GM18519 (cell line): Measurements from ENCODE around the gene ITPR1.
A peak's percentile ranks its signal among the peaks of the same experiment; 100 is the strongest.

Source experiments
- ATAC-seq: cut with Tn5 transposase; IDR thresholded peaks from one replicate; pipeline ENCODE4 v1.9.1; 2021; ENCODE audit warnings: mild to moderate bottlenecking, moderate library complexity; ENCODE audit not compliant: unreplicated experiment, low FRiP score

Gene ITPR1

GRCh38 chr3:4766263-4766662, 273.1 kb downstream of the ITPR1 start:
- no peak for ATAC-seq

DNA sequence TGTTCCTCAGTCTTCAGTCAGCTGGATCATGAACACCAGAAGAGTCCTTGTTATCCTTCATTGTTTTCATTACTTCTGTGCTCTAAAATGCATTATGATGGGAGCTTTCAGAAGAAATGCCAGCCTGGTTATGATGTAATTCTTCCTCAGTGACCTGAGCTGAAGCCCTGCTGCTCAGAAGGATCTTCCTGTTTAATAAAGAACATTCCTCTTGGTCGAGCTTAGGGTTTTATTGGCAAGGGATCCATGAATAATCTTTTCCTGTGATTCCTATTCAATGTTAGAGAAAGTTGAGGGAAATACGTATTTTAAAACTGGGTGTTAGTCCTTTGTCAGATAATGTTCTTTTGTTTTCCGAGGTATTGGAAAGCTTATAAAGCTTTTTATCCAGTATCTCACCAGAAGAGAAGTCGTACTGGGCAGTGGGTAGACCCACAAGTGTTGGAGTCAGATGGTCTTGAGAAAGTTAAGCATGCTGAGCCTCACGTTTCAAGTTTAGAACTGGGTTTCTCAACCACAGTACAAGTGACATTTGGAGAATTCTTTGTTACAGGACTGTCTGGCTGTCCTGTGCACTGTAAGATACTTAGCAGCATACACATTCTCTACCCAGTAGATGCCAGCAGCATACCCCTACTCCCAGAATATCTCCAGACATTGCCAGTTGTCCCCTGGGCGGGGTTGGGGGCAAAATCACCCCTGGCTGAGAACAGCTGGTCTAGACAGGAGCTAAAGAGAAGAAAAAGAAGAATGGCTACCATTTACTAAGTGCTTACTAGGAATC, 273.8 kb downstream of the ITPR1 start:
- no peak for ATAC-seq

DNA sequence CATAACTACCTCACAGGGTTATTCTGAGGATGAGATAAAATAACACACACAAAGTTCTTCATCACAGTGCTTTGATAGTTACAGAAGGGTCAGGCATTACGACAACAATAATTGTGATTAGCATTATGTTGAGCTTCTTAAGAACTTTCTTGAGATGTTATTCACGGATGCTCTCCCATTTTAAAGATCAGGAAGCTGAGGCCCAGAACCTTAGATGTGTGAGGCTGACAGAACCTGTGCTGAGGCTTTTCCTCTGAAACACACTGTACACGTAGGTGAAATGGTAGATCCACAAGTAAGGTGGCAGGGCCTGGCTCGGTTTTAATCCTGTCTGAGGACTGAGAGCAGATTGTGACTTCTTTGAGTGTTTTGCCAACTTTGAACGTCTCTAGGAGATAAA, 274.9 kb downstream of the ITPR1 start:
- no peak for ATAC-seq

DNA sequence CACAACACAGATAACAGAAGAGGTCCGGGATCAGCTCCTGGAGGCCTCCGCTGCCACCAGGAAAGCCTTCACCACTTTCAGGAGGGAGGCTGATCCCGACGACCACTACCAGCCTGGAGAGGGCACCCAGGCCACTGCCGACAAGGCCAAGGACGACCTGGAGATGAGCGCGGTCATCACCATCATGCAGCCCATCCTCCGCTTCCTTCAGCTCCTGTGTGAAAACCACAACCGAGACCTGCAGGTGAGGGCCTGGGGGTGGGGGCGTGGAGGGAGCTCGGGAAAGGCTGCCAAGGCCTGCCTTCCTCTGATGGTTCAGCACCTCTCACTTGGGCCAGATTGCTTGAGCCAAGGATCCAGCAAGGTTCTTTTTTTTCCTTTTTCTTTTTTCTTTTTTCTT, 275.4 kb downstream of the ITPR1 start:
- ATAC-seq = no peak

GRCh38 chr3:4770561-4770960, 277.4 kb downstream of the ITPR1 start:
- ATAC-seq = no peak

DNA sequence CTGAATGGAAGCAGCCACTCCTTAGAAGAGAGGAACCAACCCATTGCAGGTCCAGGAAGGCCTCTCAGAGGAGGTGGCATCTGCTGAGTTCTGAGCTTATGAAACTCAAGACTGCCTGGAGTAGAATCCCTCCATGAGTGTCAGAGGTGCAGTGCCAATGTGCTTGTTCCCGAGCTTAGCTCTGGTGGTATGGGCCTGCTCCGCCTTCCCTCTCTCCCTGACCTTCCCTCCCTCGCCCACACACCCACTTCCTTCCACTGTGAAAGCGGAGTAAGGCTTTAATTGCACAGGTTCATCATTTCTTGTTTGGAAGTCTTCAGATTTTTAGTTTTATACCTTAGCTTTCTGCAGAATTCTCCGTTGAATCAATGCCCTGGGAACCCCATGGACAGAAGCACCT, 278.1 kb downstream of the ITPR1 start:
- no peak for ATAC-seq

- no peak for ATAC-seq
These were observed 279.1 kb downstream of the ITPR1 start for GRCh38 chr3:4772171-4772804.

- ATAC-seq = no peak
These were observed 279.7 kb downstream of the ITPR1 start for GRCh38 chr3:4772858-4773257.

GRCh38 chr3:4773583-4773982, 280.4 kb downstream of the ITPR1 start:
- no peak for ATAC-seq

- ATAC-seq = no peak
These were observed 281.4 kb downstream of the ITPR1 start for GRCh38 chr3:4774531-4774930.

- peak; percentile 22 for ATAC-seq
These were observed 283.3 kb downstream of the ITPR1 start for GRCh38 chr3:4776399-4776979.

DNA sequence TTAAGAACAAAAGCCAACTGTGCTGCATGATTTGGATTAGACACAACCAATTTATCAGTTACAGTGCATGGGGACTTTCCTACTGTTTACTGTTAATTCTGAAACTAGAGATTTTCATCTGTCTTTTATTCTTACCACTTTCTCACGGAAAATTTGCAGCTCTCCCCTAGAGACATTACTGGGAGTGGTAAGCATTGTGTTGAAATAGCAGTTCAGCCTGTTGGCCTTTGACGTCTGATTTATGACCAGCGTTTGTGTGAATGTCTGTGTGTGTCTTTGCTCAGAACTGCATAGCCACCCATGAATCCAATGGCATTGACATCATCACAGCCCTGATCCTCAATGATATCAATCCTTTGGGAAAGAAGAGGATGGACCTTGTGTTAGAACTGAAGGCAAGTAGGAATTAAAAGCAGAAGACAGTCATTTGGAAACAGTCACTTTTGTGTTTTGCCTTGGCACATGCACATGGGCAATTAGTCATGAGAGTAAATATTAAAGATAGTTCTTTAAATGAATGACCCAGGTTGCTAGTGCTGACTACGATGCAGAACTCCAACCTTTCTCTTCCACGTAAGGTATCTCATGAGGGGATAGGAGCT, 283.9 kb downstream of the ITPR1 start:
- peak; percentile 83 for ATAC-seq

DNA sequence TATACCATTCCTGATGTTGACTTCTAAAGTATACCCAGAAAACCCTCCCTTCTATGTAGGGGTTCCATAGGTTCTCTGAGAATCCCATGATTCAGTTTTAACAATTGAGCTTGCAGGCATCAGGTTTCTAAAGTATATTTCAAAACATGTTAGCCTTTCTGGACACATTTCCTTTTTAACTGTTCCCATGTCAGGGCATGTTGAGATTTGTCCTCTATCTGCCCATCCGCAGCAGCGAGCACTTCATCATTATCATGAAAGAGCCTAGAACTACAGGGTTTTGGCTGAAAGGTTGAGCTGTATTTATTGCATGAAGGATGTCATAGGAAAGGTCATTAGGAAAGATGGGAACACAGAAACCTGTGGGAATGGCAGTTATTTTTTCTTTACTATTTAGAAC, 285.0 kb downstream of the ITPR1 start:
- ATAC-seq = no peak

DNA sequence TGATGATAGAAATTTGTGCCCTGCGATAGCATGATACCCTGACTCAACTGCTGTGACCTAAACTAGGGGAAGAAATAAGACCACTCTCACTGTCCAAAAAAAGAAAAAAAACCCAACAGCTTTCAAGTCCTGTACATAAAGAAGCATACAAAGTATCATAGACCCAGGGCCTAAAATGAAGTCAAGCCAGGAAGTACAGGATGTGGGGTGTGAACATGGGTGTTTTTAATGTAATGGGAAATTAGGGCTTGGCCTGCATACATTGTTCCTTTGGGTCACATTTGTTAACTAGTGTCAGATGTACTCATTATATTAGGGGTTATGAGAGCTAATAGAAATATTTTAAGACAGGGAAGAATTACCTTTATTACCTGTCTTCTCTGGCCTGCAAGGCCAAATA, 285.6 kb downstream of the ITPR1 start:
- no peak for ATAC-seq

- no peak for ATAC-seq
These were observed 287.4 kb downstream of the ITPR1 start for GRCh38 chr3:4780545-4780957.

- ATAC-seq = no peak
These were observed 288.9 kb downstream of the ITPR1 start for GRCh38 chr3:4782095-4782494.

DNA sequence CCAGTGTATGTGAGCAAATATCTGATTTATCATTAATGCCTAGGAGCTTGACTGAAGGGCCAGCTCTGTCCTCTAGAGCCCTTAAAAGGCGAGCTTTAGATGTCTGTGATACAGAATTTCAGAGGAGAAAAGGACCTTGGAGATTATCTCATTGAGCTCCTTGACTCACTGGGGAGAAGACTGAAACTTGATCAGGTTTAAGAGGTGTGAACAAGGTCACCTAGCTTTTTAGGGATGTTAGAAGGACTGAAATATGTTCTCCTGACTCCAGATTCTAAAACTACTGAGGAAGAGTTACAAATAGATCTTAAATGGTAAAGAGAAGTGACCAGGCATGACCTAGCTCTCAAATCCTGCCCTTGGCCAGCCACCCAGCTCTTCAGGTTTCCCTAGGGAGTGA, 292.4 kb downstream of the ITPR1 start:
- ATAC-seq = no peak

- no peak for ATAC-seq
These were observed 293.3 kb downstream of the ITPR1 start for GRCh38 chr3:4786431-4786830.

DNA sequence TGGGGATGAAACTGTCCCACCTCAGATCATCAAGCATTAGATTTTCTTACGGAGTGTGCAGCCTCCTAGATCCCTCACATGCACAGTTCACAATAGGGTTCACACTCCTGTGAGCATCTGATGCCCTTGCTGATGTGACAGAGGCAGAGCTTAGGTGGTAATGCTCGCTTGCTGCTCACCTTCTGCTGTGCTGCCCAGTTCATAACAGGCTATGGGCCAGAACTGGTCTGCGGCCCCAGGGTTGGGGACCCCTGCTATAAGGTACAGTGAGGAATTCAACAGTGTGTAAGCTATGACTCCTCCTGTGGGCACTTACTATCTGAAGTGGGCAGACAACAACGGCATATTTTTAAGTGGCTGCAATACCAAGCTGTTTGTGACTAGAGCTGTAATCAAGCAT, 298.2 kb downstream of the ITPR1 start:
- ATAC-seq = no peak

- no peak for ATAC-seq
These were observed 300.2 kb downstream of the ITPR1 start for GRCh38 chr3:4793311-4793710.

GRCh38 chr3:4794331-4794730, 301.2 kb downstream of the ITPR1 start:
- no peak for ATAC-seq
